Large intestine (tissue), 3 donors: ENCODE results near the gene C1orf116. TPM values are rescaled to one million over a fixed set of nuclear protein-coding genes. Genes with fewer than 3 reads are reported as not detected.

Experiments used
- DNase-seq, 2 donors: peaks; one replicate each; pipeline versions ENCODE4 v3.0.0 to v3.0.0-alpha.2; 2013
- H3K27ac ChIP-seq: one replicate; pipeline ENCODE4 v1.5.1; 2013; ENCODE audit warnings: low read length
- H3K27me3 ChIP-seq: 2 replicates; pipeline ENCODE4 v1.6.1; 2013; ENCODE audit warnings: low read length; ENCODE audit not compliant: control insufficient read depth, insufficient read depth
- H3K36me3 ChIP-seq: 2 replicates; pipeline ENCODE4 v1.6.1; 2013; ENCODE audit warnings: low read length; ENCODE audit not compliant: control insufficient read depth, insufficient read depth
- H3K4me1 ChIP-seq: one replicate; pipeline ENCODE4 v1.6.1; 2013; ENCODE audit warnings: low read length; ENCODE audit not compliant: control insufficient read depth, insufficient read depth
- H3K4me3 ChIP-seq: one replicate; pipeline ENCODE4 v1.5.1; 2013; ENCODE audit warnings: low read length
- H3K9me3 ChIP-seq: one replicate; pipeline ENCODE4 v1.6.1; 2013; ENCODE audit warnings: mild to moderate bottlenecking, low read depth, low read length, moderate library complexity; ENCODE audit not compliant: control insufficient read depth
- WGBS: methylation state at CpG from one replicate; pipeline ENCODE4 v1.1.5; 2013; ENCODE audit warnings: low lambda C conversion rate; ENCODE audit not compliant: insufficient coverage; 5-methylcytosine and 5-hydroxymethylcytosine counted together
- polyA plus RNA-seq: library from polyadenylated mRNA; unstranded; fragments of 120-200 nt; gene quantifications from one replicate; pipeline ENCODE4 v1.2.1, GENCODE V29; 2013

The C1orf116 gene
- polyA plus RNA-seq, 1 donor = 45.7 TPM

- Histone ChIP-seq H3K27ac (no peak overlapping the region), H3K4me1 (peaks cover 34% of the 10 kb centered on the region), H3K9me3 (no peaks in the 10 kb centered on the region), H3K27me3 (no peaks in the 10 kb centered on the region), H3K36me3 (no peaks in the 10 kb centered on the region), H3K4me3 (no peak overlapping the region)
- WGBS = 20% methylated on average over 1 of the region's 5 CpGs
- DNase-seq = peak in 1 of 2 donors; percentile 78
These were observed 30.9 kb downstream of the C1orf116 start for GRCh38 chr1:207001492-207002245.

- 83% methylated on average over 2 of the region's 5 CpGs for WGBS
- Histone ChIP-seq H3K9me3 (no peaks in the 10 kb centered on the region), H3K4me3 (no peak overlapping the region), H3K36me3 (no peaks in the 10 kb centered on the region), H3K4me1 (peaks cover 27% of the 10 kb centered on the region), H3K27me3 (no peaks in the 10 kb centered on the region), H3K27ac (no peak overlapping the region)
- DNase-seq = no peak
These were observed 31.8 kb downstream of the C1orf116 start for GRCh38 chr1:207000651-207001291.

GRCh38 chr1:206998816-206999215 lies 33.7 kb downstream of the C1orf116 start:
- no peak for DNase-seq
- Histone ChIP-seq H3K9me3 (no peaks in the 10 kb centered on the region), H3K36me3 (no peaks in the 10 kb centered on the region), H3K27ac (no peak overlapping the region), H3K4me3 (no peak overlapping the region), H3K4me1 (peaks cover 15% of the 10 kb centered on the region), H3K27me3 (no peaks in the 10 kb centered on the region)
- no CpG with 5 or more reads among the region's 2 CpGs for WGBS

- no peaks in the 10 kb centered on the region for H3K9me3 ChIP-seq
- no peak overlapping the region for H3K4me3 ChIP-seq
- H3K27ac ChIP-seq = peak overlapping the region; percentile 24
- peak; percentile 35 to 74 for DNase-seq
- H3K4me1 ChIP-seq = peaks cover 4% of the 10 kb centered on the region
- no peaks in the 10 kb centered on the region for H3K27me3 ChIP-seq
- no peaks in the 10 kb centered on the region for H3K36me3 ChIP-seq
These were observed 39.8 kb downstream of the C1orf116 start for GRCh38 chr1:206992790-206993189.

GRCh38 chr1:206987873-206988272 lies 44.7 kb downstream of the C1orf116 start:
- H3K27ac ChIP-seq = no peak overlapping the region
- no CpG with 5 or more reads among the region's 1 CpG for WGBS
- no peaks in the 10 kb centered on the region for H3K36me3 ChIP-seq
- H3K4me1 ChIP-seq = peaks cover 7% of the 10 kb centered on the region
- no peaks in the 10 kb centered on the region for H3K27me3 ChIP-seq
- no peaks in the 10 kb centered on the region for H3K9me3 ChIP-seq
- DNase-seq = no peak
- no peak overlapping the region for H3K4me3 ChIP-seq

GRCh38 chr1:206986885-206987284 lies 45.7 kb downstream of the C1orf116 start:
- DNase-seq = no peak
- Histone ChIP-seq H3K36me3 (no peaks in the 10 kb centered on the region), H3K27me3 (no peaks in the 10 kb centered on the region), H3K9me3 (no peaks in the 10 kb centered on the region), H3K27ac (no peak overlapping the region), H3K4me3 (no peak overlapping the region), H3K4me1 (peaks cover 3% of the 10 kb centered on the region)
- WGBS = 40% methylated on average over 1 of the region's 3 CpGs

- no peak for DNase-seq
- Histone ChIP-seq H3K27ac (no peak overlapping the region), H3K9me3 (no peaks in the 10 kb centered on the region), H3K36me3 (no peaks in the 10 kb centered on the region), H3K4me1 (peaks cover 5% of the 10 kb centered on the region), H3K4me3 (no peak overlapping the region), H3K27me3 (no peaks in the 10 kb centered on the region)
- 70% methylated on average over 2 of the region's 3 CpGs for WGBS
These were observed 46.2 kb downstream of the C1orf116 start for GRCh38 chr1:206986402-206986801.

- no peak overlapping the region for H3K27ac ChIP-seq
- peak; percentile 31 to 60 for DNase-seq
- WGBS = 34% methylated on average over 2 of the region's 10 CpGs
These were observed 47.3 kb downstream of the C1orf116 start for GRCh38 chr1:206985162-206985749.

GRCh38 chr1:206982216-206982615 lies 50.3 kb downstream of the C1orf116 start:
- Histone ChIP-seq H3K27me3 (no peaks in the 10 kb centered on the region), H3K27ac (no peak overlapping the region), H3K36me3 (no peaks in the 10 kb centered on the region), H3K4me3 (no peak overlapping the region), H3K4me1 (peaks cover 24% of the 10 kb centered on the region), H3K9me3 (no peaks in the 10 kb centered on the region)
- DNase-seq = peak; percentile 26 to 55
- 75% methylated on average over 3 of the region's 4 CpGs for WGBS

More at GRCh38 chr1:206985162-206985749, 47.3 kb downstream of the C1orf116 start:
- Histone ChIP-seq H3K4me1 (peaks cover 13% of the 10 kb centered on the region), H3K4me3 (no peak overlapping the region), H3K27me3 (no peaks in the 10 kb centered on the region), H3K9me3 (no peaks in the 10 kb centered on the region), H3K36me3 (no peaks in the 10 kb centered on the region)

GRCh38 chr1:206979379-206980043 lies 53.0 kb downstream of the C1orf116 start:
- Histone ChIP-seq H3K4me3 (no peak overlapping the region), H3K27ac (no peak overlapping the region), H3K36me3 (no peaks in the 10 kb centered on the region), H3K9me3 (no peaks in the 10 kb centered on the region), H3K27me3 (no peaks in the 10 kb centered on the region), H3K4me1 (peaks cover 46% of the 10 kb centered on the region)
- DNase-seq = peak in 1 of 2 donors; percentile 46
- WGBS = no CpG with 5 or more reads among the region's 3 CpGs
